NCI-H748 (cell line): ENCODE measurements around the gene PINLYP.

ENCODE experiments used
- DNase-seq: peaks from one replicate; lab custom pipeline; 2025; ENCODE audit not compliant: unreplicated experiment; lab: John Stamatoyannopoulos, UW

The PINLYP gene

DNA sequence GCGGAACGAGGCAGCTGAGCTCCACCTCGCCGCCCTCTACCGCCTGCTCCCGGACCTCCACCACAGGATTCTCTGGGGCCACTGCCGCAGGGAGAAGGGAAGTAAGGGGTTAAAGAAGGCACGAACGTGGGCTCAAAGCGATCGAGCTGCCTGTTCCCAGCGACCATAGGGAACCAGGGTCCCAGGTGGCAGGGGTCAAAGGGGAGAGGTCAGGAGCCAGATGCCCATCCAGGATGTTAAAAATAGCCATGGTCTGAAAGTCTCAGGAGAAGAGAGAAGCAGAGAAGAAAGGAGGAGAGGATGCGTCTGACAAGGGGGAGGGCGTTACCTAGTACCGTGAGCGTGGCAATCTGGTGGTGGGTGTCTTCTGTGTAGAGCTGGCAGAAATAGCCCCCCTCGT is 51.2 kb downstream of the PINLYP start:
- no peak for DNase-seq

DNA sequence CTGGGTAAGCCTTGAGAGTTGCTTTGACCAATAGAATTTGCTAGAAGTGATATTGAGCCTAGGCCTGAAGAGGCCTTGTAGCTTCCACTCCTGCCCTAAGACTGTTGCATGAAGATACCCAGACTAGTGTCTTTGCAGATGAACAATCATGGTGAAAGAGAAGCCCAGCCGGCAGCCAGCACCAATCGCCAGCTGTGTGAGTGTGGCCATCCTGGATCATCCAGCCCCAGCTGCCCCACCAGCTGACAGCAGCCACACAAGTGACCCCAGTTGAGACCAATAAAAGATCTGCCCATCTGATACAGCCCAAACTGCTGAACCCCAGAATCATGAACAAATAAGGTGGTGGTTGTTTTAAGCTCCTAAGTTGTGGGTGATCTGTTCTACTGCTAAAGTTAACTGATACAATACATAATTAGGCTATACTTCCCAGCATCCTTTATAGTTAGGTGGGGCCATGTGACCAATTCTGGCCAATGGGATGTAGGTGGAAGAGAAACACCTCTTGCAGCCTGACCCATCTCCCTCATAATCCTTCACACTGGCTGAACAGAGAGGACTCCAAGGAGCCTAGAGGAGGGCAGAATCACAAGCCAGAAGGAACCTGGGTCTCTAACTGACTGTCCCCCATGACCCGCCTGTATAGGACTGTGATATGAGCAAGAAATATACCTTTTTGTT is 53.2 kb downstream of the PINLYP start:
- DNase-seq: no peak

DNA sequence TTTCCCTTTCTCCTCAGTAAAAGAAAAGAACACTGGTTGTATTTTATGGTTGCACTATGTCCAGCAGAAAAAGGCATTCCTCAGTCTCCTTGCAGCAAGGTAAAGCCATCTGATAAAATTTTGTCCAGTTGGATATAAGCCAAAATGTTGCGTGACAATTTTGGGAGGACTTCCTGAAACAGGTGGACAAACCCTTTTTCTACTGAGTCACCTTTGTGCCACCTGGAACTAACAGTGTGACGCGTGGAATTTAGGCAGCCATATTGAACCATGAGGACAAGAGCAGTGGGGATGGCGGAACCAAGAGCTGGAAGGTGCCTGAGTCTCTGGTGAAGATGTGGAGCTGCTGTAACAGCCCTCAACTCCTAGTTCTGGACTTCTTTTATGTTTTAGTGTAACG is 55.9 kb downstream of the PINLYP start:
- DNase-seq: no peak
